ENCODE measurements around the gene DENND1A. TPM values are rescaled to one million over a fixed set of nuclear protein-coding genes. Genes with fewer than 3 reads are reported as not detected.

DENND1A gene
- total RNA-seq, 1 experiment from 2014 or later, result 29.7 TPM

DNA sequence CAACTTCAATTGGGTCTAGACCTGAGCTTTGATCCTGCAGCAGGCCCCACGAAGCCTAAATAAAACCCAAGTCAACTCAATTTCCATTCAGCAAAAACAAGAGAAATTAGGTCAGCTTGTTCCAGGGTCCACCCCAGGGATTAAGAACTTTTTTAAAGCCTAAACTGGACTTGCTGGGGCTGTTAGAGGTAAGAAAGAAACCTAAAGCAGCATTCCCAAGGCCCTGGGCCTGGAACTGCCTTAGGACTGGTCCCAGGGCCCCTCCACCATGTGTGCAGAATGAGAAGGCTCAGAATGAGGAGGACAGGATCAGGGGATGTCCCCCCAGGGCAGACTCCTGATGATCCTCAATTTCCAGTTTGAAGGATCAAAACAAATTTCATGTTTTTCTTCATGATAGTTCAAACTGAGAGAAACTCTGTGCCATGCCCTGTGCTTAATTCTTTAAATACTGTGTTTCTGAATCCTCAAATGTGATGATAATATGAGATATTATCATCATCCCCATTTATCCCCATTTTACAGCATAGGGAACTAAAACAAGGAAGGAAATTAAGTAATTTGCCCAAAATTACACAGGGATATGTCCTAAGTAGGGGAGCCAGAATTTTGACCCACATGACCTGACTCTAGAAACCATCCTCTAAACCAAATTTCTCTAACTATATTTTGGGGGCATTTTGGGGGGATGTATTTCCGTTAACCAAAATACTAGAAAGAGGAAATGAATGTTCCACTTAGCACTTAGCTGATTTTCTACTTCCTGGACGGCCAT lies 64.5 kb downstream of the DENND1A start:
- ATAC-seq, result no peak
- no peaks in the 10 kb centered on the region for H3K4me1 ChIP-seq (ENCODE audit: insufficient read depth, low read length)
- no peaks in the 10 kb centered on the region for H3F3A ChIP-seq (ENCODE audit: low read length, unreplicated experiment)
- CTCF ChIA-PET, result no interaction called here
- no peaks in the 10 kb centered on the region for H3K27me3 ChIP-seq (ENCODE audit: low read length)
- POLR2A ChIA-PET (ENCODE audit: unreplicated experiment), result no interaction called here
- H3K9me2 ChIP-seq (replicated peaks; ENCODE audit: low read length), result no peaks in the 10 kb centered on the region
- no peaks in the 10 kb centered on the region for H4K20me1 ChIP-seq (ENCODE audit: low read length)
- no peaks in the 10 kb centered on the region for H3K79me2 ChIP-seq (ENCODE audit: low read length)
- no peak overlapping the region for H2AFZ ChIP-seq (ENCODE audit: low read length)
- intact Hi-C loops (cut with micrococcal nuclease), result no loop called here
- BruUV-seq (replicated peaks), result no TSS peak
- no peak overlapping the region for H3K9ac ChIP-seq (ENCODE audit: low read length)
- H3K4me3 ChIP-seq (ENCODE audit: low read length), result no peak overlapping the region
- no peaks in the 10 kb centered on the region for H3K36me3 ChIP-seq (ENCODE audit: low read depth, low read length)
- DNase-seq, result no peak
- no peak overlapping the region for H3K4me2 ChIP-seq (ENCODE audit: low read length)
- TF ChIP-seq EZH2 (IDR thresholded peaks at IDR 0.05; ENCODE audit: low read length, unreplicated experiment) (no peak), EZH2phosphoT487 (IDR thresholded peaks at IDR 0.05; ENCODE audit: borderline replicate concordance, low read length) (no peak)
- TF ChIP-seq, protein P1, sequence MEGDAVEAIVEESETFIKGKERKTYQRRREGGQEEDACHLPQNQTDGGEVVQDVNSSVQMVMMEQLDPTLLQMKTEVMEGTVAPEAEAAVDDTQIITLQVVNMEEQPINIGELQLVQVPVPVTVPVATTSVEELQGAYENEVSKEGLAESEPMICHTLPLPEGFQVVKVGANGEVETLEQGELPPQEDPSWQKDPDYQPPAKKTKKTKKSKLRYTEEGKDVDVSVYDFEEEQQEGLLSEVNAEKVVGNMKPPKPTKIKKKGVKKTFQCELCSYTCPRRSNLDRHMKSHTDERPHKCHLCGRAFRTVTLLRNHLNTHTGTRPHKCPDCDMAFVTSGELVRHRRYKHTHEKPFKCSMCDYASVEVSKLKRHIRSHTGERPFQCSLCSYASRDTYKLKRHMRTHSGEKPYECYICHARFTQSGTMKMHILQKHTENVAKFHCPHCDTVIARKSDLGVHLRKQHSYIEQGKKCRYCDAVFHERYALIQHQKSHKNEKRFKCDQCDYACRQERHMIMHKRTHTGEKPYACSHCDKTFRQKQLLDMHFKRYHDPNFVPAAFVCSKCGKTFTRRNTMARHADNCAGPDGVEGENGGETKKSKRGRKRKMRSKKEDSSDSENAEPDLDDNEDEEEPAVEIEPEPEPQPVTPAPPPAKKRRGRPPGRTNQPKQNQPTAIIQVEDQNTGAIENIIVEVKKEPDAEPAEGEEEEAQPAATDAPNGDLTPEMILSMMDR (conservative IDR thresholded peaks at IDR 0.05; ENCODE audit: low read depth, low read length), result no peak
- H3K27ac ChIP-seq (ENCODE audit: low read length), result no peak overlapping the region
- no peaks in the 10 kb centered on the region for H3K9me3 ChIP-seq (ENCODE audit: low read length)

DNA sequence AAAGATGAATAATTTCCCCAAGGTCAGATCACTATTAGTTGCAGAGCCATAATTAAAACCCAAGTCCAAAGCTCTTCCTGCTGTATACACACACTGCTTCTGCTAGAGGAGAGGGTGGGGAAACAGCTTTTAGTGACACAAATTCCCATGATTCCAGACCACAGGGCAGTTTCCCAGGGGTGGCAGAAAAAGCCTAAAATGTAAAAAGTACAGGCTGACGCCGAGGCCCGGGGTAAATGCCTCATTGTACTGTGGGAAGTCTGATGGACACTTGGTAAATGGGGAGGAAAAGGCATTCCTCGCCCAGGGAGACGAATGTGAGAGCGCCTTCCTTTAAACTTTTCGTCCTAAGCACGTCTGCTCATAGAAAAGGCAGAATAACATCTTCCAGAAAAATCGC lies 65.7 kb downstream of the DENND1A start:
- BruUV-seq (replicated peaks), result no TSS peak
- ATAC-seq (no peak), DNase-seq (no peak)
- Histone ChIP-seq H3K27me3 (ENCODE audit: low read length) (no peaks in the 10 kb centered on the region), H3K36me3 (ENCODE audit: low read depth, low read length) (no peaks in the 10 kb centered on the region), H3K79me2 (ENCODE audit: low read length) (no peaks in the 10 kb centered on the region), H3K4me3 (ENCODE audit: low read length) (no peak overlapping the region), H3K9me3 (ENCODE audit: low read length) (no peaks in the 10 kb centered on the region), H3K27ac (ENCODE audit: low read length) (no peak overlapping the region), H3F3A (ENCODE audit: low read length, unreplicated experiment) (no peaks in the 10 kb centered on the region), H4K20me1 (ENCODE audit: low read length) (no peaks in the 10 kb centered on the region), H3K9ac (ENCODE audit: low read length) (no peak overlapping the region), H3K4me1 (ENCODE audit: insufficient read depth, low read length) (no peaks in the 10 kb centered on the region), H3K4me2 (ENCODE audit: low read length) (no peak overlapping the region), H2AFZ (ENCODE audit: low read length) (no peak overlapping the region), H3K9me2 (replicated peaks; ENCODE audit: low read length) (no peaks in the 10 kb centered on the region)
- ChIA-PET POLR2A (ENCODE audit: unreplicated experiment) (no interaction called here), CTCF (no interaction called here)
- intact Hi-C loops (cut with micrococcal nuclease), result no loop called here
- TF ChIP-seq EZH2phosphoT487 (IDR thresholded peaks at IDR 0.05; ENCODE audit: borderline replicate concordance, low read length) (no peak), EZH2 (IDR thresholded peaks at IDR 0.05; ENCODE audit: low read length, unreplicated experiment) (no peak)
- TF ChIP-seq, protein P1 (conservative IDR thresholded peaks at IDR 0.05; ENCODE audit: low read depth, low read length), result no peak

DNA sequence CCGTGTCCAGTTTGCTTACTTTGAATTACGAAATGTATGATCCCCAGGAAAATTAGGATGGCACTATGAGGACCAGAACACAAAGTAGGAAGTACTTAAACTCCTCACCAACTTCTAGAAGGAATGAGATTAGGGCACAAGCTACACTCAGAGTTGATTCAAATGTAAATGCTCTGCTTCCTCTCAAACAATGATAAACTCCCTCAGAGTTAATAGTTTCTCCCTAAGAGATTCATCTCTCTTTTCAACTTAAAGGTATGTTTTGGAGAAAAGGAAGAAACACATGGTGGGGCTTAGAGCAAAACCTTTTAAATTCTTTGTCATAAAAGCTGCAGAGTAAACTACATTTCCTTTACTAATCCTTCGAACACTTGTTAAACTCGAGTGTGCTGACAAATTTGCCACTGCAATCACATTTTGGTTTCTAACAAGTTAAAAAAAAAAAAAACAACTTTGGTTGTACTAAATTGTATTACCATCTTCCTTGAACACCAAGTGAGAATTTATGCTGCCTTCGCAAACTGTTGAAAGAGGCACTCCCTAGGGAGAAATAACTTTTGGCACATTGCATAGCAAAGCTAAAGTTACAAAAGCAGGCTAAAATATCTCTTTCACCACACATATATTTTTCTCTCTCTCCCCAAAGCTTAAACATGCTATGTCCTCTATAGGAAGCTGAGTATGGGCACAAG lies 66.6 kb downstream of the DENND1A start:
- no peak for DNase-seq
- H3K4me1 ChIP-seq (ENCODE audit: insufficient read depth, low read length), result no peaks in the 10 kb centered on the region
- no peak overlapping the region for H3K4me3 ChIP-seq (ENCODE audit: low read length)
- CTCF ChIA-PET, result no interaction called here
- no peaks in the 10 kb centered on the region for H3K27me3 ChIP-seq (ENCODE audit: low read length)
- ATAC-seq, result no peak
- H3K36me3 ChIP-seq (ENCODE audit: low read depth, low read length), result no peaks in the 10 kb centered on the region
- no peak overlapping the region for H3K27ac ChIP-seq (ENCODE audit: low read length)
- TF ChIP-seq EZH2phosphoT487 (IDR thresholded peaks at IDR 0.05; ENCODE audit: borderline replicate concordance, low read length) (no peak), EZH2 (IDR thresholded peaks at IDR 0.05; ENCODE audit: low read length, unreplicated experiment) (no peak)
- TF ChIP-seq, protein P1 (conservative IDR thresholded peaks at IDR 0.05; ENCODE audit: low read depth, low read length), result no peak
- POLR2A ChIA-PET (ENCODE audit: unreplicated experiment), result no interaction called here
- H2AFZ ChIP-seq (ENCODE audit: low read length), result no peak overlapping the region
- BruUV-seq (replicated peaks), result no TSS peak
- H3F3A ChIP-seq (ENCODE audit: low read length, unreplicated experiment), result no peaks in the 10 kb centered on the region
- H4K20me1 ChIP-seq (ENCODE audit: low read length), result no peaks in the 10 kb centered on the region
- intact Hi-C loops (cut with micrococcal nuclease), result no loop called here
- H3K9me3 ChIP-seq (ENCODE audit: low read length), result no peaks in the 10 kb centered on the region
- no peak overlapping the region for H3K9ac ChIP-seq (ENCODE audit: low read length)
- no peaks in the 10 kb centered on the region for H3K79me2 ChIP-seq (ENCODE audit: low read length)
- no peaks in the 10 kb centered on the region for H3K9me2 ChIP-seq (replicated peaks; ENCODE audit: low read length)
- H3K4me2 ChIP-seq (ENCODE audit: low read length), result no peak overlapping the region

Data from PC-3 (cell line).